ENCODE measurements around the gene NTRK1. TPM values are rescaled to one million over a fixed set of nuclear protein-coding genes. Genes with fewer than 3 reads are reported as not detected.

Gene NTRK1
- total and polyA plus RNA-seq, 2 of the 13 experiments (the other 11 are each of a cell fraction or from before 2014, with no cell fraction given): not detected

GRCh38 chr1:156852418-156852874, 8.2 kb upstream of the NTRK1 start (continued):
- TF ChIP-seq KMT2B (CRISPR knock-in tag; IDR thresholded peaks at IDR 0.05) (no peak), NAIF1 (CRISPR knock-in tag; IDR thresholded peaks at IDR 0.05; ENCODE audit: borderline replicate concordance) (no peak), TFDP2 (CRISPR knock-in tag; IDR thresholded peaks at IDR 0.05) (no peak), CCDC6 (CRISPR knock-in tag; IDR thresholded peaks at IDR 0.05) (no peak), ZNF788 (CRISPR knock-in tag; IDR thresholded peaks at IDR 0.05; ENCODE audit: borderline replicate concordance) (no peak), RARA (CRISPR knock-in tag; IDR thresholded peaks at IDR 0.05) (peak; percentile 69), ZNF616 (CRISPR knock-in tag; IDR thresholded peaks at IDR 0.05; ENCODE audit: low read depth) (no peak), HOXA5 (CRISPR knock-in tag; IDR thresholded peaks at IDR 0.05) (no peak), RXRA (CRISPR knock-in tag; IDR thresholded peaks at IDR 0.05) (peak; percentile 68), ZNF576 (CRISPR knock-in tag; IDR thresholded peaks at IDR 0.05) (no peak), HNRNPL (IDR thresholded peaks at IDR 0.05; ENCODE audit: low read depth, low read length) (peak; percentile 85), ZNF790 (CRISPR knock-in tag; IDR thresholded peaks at IDR 0.05; ENCODE audit: borderline replicate concordance) (no peak), MAFG (CRISPR knock-in tag; IDR thresholded peaks at IDR 0.05) (no peak), SIX4 (CRISPR knock-in tag; IDR thresholded peaks at IDR 0.05) (peak; percentile 39; the same call in 1 of the 2 replicates), RXRB (CRISPR knock-in tag; IDR thresholded peaks at IDR 0.05; ENCODE audit: borderline replicate concordance) (peak; percentile 58; the same call in 1 of the 2 replicates), AHR (CRISPR knock-in tag; IDR thresholded peaks at IDR 0.05) (no peak), ZFY (CRISPR knock-in tag; IDR thresholded peaks at IDR 0.05) (no peak), CREB1 (IDR thresholded peaks at IDR 0.05) (no peak), CREB1 (CRISPR knock-in tag; IDR thresholded peaks at IDR 0.05) (no peak), ZNF703 (CRISPR knock-in tag; IDR thresholded peaks at IDR 0.05; ENCODE audit: borderline replicate concordance) (no peak), TBX3 (IDR thresholded peaks at IDR 0.05; ENCODE audit: borderline replicate concordance) (0 out of 2 replicates have a peak, but pooled peaks have one; percentile 25), NR2F1 (CRISPR knock-in tag; IDR thresholded peaks at IDR 0.05) (peak; percentile 87), HIC2 (CRISPR knock-in tag; IDR thresholded peaks at IDR 0.05; ENCODE audit: low read depth) (peak; percentile 48; the same call in 1 of the 2 replicates), ZNF3 (CRISPR knock-in tag; IDR thresholded peaks at IDR 0.05) (0 out of 2 replicates have a peak, but pooled peaks have one; percentile 31), ZBTB4 (CRISPR knock-in tag; IDR thresholded peaks at IDR 0.05; ENCODE audit: borderline replicate concordance) (peak; percentile 16; the same call in 1 of the 2 replicates)

Measured in HepG2 (cell line).